Measurements from ENCODE around the gene TMEM176B.

- TF ChIP-seq, protein P1, sequence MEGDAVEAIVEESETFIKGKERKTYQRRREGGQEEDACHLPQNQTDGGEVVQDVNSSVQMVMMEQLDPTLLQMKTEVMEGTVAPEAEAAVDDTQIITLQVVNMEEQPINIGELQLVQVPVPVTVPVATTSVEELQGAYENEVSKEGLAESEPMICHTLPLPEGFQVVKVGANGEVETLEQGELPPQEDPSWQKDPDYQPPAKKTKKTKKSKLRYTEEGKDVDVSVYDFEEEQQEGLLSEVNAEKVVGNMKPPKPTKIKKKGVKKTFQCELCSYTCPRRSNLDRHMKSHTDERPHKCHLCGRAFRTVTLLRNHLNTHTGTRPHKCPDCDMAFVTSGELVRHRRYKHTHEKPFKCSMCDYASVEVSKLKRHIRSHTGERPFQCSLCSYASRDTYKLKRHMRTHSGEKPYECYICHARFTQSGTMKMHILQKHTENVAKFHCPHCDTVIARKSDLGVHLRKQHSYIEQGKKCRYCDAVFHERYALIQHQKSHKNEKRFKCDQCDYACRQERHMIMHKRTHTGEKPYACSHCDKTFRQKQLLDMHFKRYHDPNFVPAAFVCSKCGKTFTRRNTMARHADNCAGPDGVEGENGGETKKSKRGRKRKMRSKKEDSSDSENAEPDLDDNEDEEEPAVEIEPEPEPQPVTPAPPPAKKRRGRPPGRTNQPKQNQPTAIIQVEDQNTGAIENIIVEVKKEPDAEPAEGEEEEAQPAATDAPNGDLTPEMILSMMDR (conservative IDR thresholded peaks at IDR 0.05; ENCODE audit: low read depth, low read length): no peak
- no peak for TF ChIP-seq EZH2 (IDR thresholded peaks at IDR 0.05; ENCODE audit: borderline replicate concordance, low read depth, low read length, poor library complexity, severe bottlenecking)
These were observed 20.5 kb upstream of the TMEM176B start for GRCh38 chr7:150820578-150821198.

Data from A673 (cell line).